ENCODE data around the gene RAB4A.

Gene RAB4A, protein sequence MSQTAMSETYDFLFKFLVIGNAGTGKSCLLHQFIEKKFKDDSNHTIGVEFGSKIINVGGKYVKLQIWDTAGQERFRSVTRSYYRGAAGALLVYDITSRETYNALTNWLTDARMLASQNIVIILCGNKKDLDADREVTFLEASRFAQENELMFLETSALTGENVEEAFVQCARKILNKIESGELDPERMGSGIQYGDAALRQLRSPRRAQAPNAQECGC

DNA sequence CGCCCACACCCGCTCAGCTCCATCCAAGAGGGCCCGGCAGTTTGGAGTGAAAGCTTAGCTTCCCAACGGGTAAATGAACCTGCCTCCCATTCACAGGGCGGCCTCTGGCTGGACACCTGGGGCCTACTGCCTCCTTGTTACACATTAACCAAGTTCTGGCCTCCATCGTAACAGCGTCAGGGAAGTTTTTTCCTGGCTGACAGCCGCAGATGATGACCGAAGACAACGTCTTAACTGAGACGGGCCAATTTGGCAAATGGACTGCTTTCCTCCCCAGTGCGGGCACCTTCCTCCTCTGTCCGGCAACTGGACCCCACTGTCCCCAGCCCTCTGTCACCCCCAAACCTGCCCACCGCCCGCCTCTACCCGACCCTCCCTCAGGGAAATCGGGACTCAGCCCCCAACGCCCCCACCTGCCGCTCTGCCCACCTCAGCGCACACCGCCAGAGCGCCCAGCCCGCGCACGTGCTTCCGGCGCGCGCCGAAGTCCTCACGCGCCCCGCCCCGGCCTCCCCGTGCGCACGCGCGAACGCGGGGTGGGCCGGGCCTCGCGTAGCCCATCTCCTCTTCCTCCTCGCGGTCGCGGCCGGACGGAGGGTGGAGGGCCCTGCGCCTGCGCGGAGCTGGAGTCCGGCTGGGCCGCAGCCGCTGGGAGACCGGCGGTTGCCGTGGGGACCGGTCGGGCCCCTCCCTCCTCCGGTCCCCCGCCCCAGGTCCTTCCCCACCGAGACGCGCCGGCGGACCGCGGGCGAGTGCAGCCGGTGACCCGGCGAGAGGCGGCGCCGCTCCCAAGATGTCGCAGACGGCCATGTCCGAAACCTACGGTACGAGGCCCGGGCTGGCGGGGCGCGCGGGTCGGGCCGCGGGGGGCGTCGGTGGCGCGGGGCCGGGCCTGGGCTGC lies at the start of gene RAB4A:
RAB4A (plus strand) TSS at position 565 of the 901 bp plus-strand sequence; CDS start at position 794, 229 bp downstream.
- DNase-seq, result peak; percentile 90

DNA sequence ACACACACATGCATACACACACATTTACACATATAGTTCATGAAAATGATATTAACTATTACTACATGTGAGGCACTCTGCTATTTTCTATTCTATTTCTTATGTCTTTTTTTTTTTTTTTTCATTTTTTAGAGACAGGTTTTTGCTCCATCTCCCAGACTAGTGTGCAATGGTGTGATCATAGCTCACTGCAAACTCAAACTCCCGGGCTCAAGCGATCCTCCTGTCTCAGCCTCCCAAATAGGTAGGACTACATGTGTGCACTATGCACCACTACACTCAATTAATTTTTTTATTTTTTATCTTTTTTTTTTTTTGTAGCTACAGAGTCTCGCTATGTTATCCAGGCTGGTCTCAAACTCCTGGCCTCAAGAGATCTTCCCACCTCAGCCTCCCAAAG lies 48.8 kb upstream of the RAB4A start:
- no peak for DNase-seq

DNA sequence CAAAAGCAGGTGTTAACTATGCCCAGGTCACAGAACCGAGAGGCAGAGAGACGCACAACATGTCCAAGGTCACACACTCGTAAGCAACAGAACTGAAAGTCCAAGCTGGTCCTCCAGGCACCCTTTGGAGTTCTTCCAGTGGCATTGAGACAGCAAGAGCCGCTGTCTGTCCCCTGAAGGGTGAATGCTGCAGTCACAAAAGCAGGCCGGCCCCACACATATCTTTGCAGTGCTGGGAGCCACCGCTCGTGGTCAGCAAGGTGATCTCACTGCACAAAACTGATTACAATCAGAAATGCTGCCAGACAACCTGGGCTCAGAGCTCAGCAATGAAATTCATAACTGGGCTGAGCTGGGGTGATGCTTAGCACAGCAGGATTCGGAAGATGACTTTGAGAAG lies 47.4 kb upstream of the RAB4A start:
- no peak for DNase-seq

DNA sequence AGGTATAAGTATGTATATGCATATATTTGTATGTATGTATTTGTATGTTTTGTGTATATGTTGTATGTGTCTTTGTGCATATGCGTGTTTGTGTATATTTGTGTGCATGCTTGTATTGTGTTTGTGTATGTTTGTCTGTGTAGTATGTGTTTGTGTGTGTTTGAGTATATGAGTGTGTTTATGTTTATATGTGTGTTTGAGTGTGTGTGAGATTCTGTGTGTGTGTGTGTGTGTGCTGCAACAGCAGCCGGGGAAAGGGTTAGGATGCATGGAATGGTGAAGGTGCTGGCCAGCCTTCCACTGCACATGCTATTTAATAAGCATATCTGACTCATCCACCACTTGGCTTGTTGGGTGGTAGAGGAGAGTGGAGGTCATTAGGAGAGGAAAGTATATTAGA lies 46.6 kb upstream of the RAB4A start:
- no peak for DNase-seq

DNA sequence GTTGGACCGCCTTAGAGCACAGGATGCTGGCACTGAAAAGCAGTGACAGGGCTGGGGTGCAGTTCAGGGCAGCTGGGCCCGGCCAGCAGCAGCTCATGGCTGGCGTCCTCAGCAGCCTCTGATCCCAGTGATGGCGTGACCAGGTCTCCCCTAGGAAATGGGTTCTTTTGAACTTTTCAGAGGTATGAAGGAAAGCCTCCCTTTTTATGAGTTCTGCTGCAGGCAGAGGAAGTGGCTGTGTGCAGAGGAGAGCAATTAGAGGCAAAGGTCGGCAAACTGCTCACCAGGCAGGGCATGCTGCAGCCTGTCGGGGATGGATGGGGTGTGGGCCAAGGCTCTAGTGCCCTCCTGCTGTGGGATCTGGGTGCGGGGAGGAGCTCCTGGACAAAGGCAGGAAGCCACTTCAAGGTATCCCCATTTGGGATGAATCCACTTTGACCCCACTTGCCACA lies 45.6 kb upstream of the RAB4A start:
- DNase-seq, result no peak

DNA sequence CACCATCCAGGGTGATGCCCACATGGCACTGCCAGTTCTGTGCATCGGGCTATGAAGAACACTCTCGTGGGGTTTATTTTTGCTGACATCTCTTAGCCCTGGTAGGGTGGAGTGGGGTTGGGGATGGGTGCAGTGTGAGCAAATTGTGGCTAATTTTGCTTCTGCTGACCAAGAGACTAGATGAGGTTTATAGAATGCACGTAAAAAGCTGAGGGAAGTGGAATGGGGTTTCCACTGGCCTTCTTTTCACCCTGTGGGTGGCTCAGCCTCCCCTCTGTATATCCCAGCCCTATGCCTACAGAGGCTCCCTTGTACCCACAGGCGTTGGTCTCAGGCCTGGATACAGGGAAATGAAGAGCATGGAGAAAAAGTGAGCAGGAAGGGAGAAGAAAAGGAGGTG lies 44.1 kb upstream of the RAB4A start:
- no peak for DNase-seq

DNA sequence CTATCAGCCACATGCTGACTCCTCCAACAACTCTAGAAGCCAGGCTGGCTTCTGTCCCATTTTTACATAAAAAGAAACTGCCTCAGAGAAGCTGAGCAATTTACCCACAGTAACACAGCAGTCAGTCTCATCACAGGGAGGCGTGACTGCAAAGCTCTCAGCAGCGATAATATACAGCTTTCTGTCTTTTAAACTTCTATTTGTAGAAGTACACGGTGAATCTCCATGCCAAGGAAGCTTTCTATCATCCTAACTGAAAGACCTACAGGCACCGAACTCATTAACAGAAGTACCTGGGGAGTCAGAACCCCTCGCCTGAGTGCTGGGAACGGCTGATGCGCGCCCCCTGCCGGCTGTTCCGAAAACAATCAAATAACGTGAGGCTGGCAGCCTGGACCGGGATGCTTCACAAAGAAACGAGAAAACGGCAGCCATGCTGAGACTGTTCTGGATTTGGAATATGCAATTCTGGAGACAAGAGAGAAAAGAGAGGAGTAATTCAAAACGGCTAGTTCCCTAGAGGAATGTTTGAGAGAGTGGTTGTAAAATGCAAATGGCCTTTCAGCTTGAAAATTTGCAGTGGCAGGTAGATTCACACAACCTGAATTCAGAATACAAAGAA lies 43.5 kb upstream of the RAB4A start:
- peak; percentile 90 for DNase-seq

DNA sequence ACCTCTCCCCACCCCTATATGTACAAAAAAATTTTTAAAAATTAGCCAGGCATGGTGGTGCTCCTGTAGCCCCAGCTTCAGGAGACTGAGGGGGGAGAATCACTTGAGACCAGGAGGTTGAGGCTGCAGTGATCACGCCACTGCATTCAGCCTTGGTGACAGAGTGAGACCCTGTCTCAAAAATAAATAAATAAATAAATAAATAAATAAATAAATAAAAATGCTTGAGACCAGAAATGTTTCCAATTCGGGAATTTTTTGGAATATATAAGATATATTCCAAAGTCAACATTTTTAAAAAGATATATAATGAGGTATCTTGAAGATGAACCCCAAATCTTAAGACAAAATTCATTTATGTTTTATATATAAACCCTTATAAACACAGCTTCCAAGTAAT lies 42.4 kb upstream of the RAB4A start:
- no peak for DNase-seq

DNA sequence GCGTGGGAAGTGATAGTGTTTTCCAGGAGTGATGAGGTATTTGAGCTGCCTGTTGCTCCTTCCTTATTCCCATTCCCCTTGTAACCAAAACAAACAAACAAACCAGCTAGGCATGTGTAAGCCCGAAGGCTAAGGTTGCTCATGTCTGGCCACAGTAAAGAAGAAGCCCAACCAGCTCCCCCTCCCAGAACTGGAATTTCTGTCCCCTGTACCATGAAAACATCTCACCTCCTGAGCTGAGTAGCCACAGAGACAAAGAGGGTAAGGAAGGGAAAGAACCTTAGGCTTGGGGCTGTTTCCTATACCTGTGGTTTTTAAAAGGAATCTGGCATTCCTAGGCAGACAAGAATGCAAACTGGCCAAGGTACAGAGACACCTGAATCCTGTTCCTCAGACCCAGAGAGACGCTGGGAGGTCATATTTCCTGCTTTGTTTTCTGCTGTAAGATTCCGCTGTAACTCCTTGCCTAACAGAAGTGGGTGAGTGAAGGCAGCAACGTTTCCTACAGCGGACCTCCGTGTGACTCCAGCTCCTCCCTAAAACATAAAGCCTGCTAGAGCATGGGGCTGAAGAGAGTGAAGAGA lies 41.7 kb upstream of the RAB4A start:
- DNase-seq, result no peak

DNA sequence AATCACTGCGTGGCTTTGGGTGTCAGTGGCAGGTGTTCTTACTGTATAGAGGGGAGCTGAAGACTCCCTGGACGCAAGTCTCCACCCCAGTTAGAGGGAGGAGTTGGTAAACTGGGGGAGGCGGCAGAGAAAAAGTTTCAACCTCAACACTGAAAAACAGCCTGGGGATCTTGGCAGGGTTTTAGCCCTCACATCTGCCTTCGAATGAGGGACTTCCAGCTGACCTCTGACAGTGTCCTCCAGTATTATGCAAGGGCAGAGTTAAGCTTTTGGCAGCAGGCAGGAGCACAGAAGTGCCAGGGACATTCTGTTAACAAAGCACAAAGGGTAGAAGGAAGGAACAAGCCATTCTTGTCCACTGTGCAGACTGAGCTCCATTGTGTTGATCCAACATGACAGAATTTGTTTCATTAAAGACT lies 41.2 kb upstream of the RAB4A start:
- DNase-seq, result peak; percentile 58

DNA sequence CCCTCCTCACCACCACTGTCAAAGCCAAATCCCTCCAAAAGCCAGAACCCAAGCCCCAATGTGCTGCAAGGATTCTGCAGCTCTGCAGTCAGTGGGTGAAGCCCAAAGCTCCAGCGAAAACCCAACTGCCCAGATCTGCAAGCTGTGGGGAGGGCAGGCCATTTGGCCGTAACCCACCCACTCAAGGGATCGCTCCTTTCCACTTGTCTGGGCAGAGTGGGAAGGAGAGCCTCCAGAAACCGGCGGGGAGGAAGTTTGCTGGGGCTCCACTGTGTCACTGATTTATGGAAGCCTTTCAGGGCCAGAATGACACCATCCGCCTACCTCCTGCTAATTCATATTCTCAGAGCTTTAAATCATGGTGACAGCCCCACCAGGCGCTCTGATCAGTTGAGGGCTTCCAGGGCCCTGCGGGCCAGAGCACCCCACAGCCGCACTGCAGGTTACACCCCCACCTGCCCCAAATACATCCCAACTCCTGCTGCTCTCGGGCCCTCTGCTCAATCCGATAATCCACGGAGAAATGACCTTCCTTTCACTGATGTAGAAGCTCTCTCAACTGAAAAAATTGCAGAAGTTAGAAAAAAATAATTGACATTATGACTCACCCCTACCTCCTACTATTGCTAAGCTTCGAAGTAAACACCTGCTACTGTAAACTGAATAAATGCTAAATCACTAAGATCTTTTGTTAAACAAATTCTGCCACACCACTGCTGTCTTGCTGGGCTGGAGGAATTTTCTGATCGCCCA lies 40.6 kb upstream of the RAB4A start:
- no peak for DNase-seq

DNA sequence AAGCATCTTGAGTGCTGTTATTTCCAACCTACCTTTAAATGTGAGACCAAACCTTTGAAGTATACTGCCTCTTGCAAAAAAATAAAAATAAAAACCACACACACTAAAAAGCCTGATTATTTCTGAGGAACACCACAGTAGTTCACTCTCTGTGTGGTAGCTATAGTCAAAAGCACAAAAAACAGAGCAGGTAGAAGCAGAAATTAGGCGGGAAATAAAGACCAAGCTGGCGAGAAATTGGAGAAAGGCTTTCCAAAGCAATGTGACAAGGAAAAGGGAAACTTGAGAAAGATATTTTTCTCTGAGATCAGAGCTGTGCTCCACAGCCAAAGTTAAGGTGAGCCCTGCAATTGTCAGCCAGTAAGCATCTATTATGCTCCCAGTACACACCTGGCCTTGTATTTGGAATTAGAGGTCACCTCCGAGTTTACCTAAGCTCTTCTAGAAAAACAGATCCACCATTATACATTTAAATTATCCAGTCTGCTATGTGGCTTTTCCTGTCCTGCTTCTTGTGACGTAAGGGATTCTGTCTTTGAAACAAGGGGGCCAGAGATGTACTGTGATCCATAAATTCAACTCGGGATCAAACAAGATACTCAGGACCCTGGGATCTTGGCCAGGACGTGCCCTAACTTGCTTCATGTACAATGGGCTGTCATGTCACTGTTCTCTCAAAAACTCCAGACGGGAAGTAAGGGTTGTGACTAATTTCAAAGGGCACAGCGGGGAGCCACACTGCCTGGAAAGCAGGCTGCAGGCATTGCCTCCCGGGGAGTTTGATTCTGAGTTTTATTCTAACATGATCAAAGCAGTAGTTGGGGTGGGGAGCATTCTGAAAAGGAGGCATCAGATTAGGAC lies 39.8 kb upstream of the RAB4A start:
- no peak for DNase-seq

DNA sequence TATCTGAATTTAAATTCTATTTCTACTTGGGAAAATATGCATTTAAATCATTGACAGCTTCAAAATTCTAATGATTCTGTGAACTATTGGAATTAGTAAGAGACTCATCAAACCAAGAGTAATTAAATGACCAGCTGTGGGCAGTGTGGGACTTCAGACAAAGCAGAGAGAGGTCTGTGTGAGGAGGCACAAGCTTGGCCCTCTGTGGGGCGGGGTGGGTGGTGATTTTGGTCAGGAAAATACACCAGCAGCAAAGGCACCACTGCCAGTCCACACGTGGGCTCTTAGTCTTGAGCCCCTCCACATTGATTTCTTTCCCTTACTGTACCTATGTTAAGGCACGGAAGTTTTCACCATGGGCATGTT lies 39.2 kb upstream of the RAB4A start:
- no peak for DNase-seq

DNA sequence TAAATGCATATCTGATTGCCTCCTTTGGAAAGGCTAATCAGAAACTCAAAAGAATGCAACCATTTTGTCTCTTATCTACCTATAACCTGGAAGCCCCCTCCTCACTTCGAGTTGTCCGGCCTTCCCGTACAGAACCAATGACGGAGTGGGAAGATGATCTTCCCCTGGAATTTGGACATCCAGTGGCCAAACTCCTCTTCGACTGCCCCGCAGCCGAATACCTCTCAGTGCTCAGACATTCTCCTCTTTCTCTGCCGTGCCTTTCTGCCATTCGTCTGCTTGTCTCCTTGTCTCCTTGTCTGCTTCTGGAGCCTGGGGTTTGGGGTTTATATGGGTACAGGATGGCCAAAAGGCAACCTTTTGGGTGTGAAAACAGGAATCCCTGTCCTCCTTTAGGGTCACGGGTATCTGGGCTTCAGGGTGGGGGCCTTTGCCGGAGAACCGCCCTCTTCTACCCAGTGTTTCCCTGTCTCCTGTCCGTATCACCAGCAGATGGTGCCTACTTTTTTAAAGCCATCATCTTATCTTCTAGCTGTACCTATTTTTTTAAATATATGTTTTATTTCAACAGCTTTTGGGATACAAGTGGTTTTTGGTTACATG lies 35.9 kb upstream of the RAB4A start:
- DNase-seq, result no peak

DNA sequence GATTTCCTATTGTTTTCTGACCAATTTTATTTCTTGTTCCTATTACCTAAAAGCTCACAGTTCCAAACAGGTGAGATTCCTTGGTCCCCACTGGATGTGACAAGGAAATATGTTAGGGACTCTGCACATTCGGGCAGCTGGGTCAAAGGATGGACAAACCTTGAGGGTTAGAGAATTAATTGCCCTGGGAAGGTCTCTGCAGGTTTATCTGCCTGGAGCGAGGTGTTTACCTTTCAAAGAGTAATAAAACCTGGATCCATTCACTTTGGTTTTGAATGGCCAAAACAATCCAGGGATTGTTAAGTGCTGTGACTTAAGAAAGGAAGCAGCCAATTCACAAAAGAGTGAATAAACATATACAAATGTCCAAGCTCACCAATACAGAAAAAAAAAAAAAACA lies 33.6 kb upstream of the RAB4A start:
- DNase-seq, result no peak

DNA sequence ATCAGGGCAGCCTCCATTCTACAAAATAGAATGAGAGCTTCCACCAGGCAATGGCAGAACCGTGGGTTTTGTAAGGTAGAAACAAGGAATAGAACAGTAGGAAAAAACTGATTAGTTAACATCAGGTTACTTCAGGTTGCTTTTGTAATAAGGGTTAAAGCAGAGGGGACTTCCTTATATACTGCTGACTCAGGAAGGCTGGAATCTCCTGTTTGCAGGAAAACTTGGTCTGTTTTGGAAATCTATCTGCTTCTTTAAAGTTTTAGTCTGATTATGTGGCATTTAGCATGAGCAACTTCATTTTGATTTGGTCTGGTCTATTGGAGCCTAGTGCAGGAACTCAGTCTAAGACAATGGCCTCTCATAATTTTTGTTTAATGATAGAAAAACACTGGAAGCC lies 32.7 kb upstream of the RAB4A start:
- DNase-seq, result no peak

DNA sequence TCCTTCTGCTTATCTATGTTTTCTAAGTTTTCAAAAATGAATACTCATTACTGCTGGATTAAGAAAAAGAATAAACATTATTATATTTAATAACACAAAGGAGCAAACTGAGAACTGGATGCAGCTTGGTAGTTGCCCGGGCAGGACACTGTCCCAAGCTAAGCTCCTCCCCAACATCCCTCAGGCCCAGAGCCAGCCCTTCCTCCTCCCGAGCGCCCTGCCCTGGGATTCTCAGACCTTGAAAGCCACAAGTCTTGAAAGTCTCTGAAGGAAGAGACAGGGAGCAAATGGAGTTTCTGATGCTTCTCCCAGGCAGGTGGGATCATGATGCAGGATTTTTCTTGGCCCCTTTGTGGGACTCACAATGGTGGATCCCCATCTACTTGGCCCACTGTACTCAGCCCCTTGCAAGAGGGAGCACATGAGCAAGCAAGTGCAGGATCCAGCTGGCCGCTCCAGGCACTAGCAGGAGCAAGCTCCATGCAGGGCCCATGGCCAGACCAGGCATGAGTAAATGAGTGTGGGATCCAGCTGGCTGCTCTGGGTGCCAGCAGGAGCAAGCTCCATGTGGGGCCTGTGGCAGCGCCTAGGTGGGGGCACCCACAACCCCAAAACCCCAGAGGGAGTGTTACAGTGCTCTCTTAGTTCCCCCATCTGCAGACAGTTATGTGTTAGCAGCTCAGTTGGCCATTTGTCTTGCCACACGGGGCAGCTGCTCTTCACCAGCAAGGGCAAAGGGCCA lies 32.1 kb upstream of the RAB4A start:
- DNase-seq, result no peak

DNA sequence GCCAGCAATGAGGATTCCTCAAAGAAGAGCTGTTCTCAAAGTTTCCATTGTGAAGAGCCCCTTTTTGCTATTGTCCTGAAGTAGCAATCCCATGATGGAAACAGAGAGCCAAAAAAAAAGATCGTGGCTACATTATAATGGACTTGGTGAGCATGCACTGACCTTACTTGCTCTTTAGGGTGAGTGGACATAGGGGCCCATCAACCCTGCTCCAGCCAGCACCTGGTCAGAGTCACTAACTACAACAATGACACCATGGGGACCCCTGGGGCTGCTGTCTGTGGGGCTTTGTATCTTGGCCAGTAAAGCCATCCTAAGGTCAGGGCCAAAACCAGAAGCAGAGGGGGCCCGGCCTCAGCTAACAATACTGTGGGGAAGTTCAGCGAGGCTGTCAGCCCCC lies 30.4 kb upstream of the RAB4A start:
- no peak for DNase-seq

DNA sequence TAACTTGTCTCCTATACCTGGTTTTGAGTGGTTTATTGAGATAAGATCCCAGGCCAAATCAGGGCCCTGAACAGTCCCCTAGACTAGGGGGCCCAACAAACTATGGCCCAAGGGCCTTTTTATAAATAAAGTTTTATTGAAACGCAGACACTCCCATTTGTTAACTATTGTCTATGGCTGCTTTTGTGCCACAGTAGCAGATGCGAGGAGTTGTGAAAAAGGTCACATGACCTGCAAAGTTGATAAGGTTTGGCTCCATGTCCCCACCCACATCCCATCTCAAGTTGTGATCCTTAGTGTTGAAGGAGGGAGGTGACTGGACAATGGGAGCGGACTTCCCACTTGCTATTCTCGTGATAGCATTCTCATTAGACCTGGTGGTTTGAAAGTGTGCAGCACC lies 29.5 kb upstream of the RAB4A start:
- DNase-seq, result no peak

DNA sequence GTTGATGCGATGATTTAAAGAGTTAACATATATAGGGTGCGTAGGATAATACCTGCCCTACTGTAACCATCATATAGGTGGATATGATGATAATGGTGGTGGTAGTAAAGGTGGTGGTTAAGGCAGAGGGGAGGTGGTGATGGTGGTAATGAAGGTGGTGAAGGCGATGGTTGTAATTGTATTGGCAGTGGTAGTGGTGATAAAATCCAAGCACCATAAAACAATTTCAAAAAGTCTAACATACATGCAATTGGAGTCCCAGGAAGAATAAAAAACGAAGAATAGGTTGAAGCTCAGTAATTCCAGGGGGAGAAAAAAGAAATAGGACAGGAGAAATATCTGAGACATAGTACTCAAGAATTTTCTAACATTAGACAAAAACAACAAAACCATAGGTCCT lies 27.3 kb upstream of the RAB4A start:
- DNase-seq, result no peak

DNA sequence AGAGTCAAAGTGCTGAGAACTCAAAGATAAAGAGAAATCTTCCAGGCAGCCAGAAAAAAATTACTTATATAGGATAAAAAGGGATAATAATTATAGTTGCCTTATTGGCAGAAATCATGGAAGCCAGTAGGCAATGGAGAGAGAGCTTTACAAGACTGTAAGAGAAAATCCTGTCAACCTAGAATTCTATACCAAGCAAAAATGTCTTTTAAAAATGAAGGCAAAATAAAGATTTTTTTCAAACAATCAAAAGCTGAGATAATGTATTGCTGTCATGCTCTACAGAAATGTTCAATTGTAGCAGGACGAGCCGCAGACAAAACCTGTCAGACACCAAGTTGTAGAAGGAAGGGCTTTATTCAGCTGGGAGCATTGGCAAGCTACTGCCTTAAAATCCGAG lies 26.8 kb upstream of the RAB4A start:
- no peak for DNase-seq
